GM12891 (cell line): ENCODE results near the gene C1orf159.

Source experiments
- POLR2A ChIP-seq: IDR thresholded peaks from 2 replicates; pipeline ENCODE4 v1.6.1; 2011; ENCODE audit warnings: low read depth, low read length, control low read depth
- POLR2AphosphoS5 ChIP-seq: IDR thresholded peaks from 2 replicates; pipeline ENCODE4 v1.6.1; 2011; ENCODE audit warnings: low read depth, low read length, control low read depth
- TAF1 ChIP-seq: IDR thresholded peaks from 2 replicates; pipeline ENCODE4 v1.6.1; 2011; ENCODE audit warnings: low read depth, low read length, control low read depth

DNA sequence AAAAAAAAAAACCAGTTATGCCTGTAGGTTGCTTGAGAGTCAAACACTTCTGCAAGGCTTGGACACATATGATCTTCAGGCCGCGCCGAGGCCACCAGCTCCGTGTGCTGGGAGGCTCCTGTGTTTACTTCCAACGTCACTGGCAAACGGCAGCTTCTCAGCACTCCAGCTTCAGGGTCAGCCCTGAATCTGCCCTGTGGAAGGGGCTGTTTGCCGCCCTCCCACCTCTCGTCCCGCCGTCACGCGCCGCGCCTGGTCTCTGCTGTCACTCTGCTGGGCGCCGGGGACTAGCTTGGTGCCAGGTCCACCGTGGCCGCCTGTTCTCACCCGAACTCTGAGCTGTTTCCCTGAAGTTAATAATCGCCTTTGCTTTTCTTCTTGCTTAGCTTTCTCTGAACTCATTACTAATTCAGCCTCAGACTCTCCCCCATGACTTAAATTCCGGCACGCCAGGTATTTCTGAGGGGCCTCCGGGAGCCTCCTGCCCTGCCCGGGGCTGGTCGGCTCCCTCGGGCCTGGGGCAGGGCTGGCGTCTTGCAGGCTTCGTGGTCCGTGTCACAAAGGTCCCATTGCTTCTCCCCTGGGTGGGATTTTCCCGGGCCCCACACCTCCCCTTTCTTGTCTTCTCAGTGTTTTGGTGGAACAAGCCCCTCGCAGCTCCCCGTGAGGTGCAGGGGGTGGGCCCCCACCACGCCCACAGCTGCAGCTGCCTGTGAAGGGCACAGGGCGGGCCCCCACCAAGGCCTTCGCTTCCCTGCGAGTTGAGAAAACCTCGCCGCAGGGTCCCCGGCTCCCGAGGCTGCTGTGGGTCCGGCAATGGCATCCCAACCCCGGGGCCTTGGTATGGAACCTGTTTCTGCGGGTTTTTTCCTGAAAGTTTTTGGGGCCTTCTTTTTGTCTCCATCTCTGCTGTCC lies 14.6 kb upstream of the C1orf159 start:
- TF ChIP-seq TAF1: no peak
- no peak for TF ChIP-seq POLR2A
- TF ChIP-seq POLR2AphosphoS5: no peak
